Neural cell (in vitro differentiated cells): Measurements from ENCODE around the gene ROBO1. TPM values are rescaled to one million over a fixed set of nuclear protein-coding genes. Genes with fewer than 3 reads are reported as not detected.

Experiments used
- H2AFZ ChIP-seq: fragments of 200-600, 300-800 bp; sonication (generic), shearing (Covaris generic); 2 replicates; pipeline ENCODE4 v1.6.0; 2014; ENCODE audit warnings: low read depth, mild to moderate bottlenecking, antibody characterized with exemption, low read length, moderate library complexity
- H3F3A ChIP-seq: fragments of 200-600 bp; shearing (Covaris generic); 2 replicates; pipeline ENCODE4 v1.6.1; 2016; ENCODE audit warnings: mild to moderate bottlenecking, moderate library complexity, mixed read lengths, antibody characterized with exemption, low read length; ENCODE audit not compliant: insufficient read depth, poor library complexity, severe bottlenecking
- H3K27ac ChIP-seq: fragments of 200-600, 300-800 bp; sonication (generic), shearing (Covaris generic); 2 replicates; pipeline ENCODE4 v1.5.1; 2014; ENCODE audit warnings: mild to moderate bottlenecking, low read length, moderate library complexity
- H3K27me3 ChIP-seq: fragments of 300-800, 200-600 bp; sonication (generic), shearing (Covaris generic); 2 replicates; pipeline ENCODE4 v1.6.0; 2014; ENCODE audit warnings: mild to moderate bottlenecking, low read depth, low read length, moderate library complexity; ENCODE audit not compliant: insufficient read depth
- H3K36me3 ChIP-seq: fragments of 300-800, 200-600 bp; sonication (generic), shearing (Covaris generic); 2 replicates; pipeline ENCODE4 v1.5.1; 2014; ENCODE audit warnings: mild to moderate bottlenecking, antibody characterized with exemption, low read length, moderate library complexity; ENCODE audit not compliant: insufficient read depth
- H3K4me2 ChIP-seq: fragments of 300-800, 200-600 bp; sonication (generic), shearing (Covaris generic); 2 replicates; pipeline ENCODE4 v1.6.0; 2014; ENCODE audit warnings: mild to moderate bottlenecking, low read length
- H3K4me3 ChIP-seq: fragments of 300-800, 200-600 bp; sonication (generic), shearing (Covaris generic); 2 replicates; pipeline ENCODE4 v1.5.1; 2014; ENCODE audit warnings: mild to moderate bottlenecking, low read length, moderate library complexity
- H3K79me2 ChIP-seq: fragments of 200-600 bp; shearing (Covaris generic); replicated peaks from 2 replicates; pipeline ENCODE4 v1.6.0; 2014; ENCODE audit warnings: mild to moderate bottlenecking, low read length, moderate library complexity; ENCODE audit not compliant: insufficient read depth
- H3K9ac ChIP-seq: fragments of 300-800, 200-600 bp; sonication (generic), shearing (Covaris generic); 2 replicates; pipeline ENCODE4 v1.6.1; 2016; ENCODE audit warnings: mild to moderate bottlenecking, low read length, mixed read lengths
- H3K9me2 ChIP-seq: fragments of 200-600 bp; shearing (Covaris generic); 2 replicates; pipeline ENCODE4 v1.6.1; 2016; ENCODE audit warnings: mild to moderate bottlenecking, low read length, mixed read lengths; ENCODE audit not compliant: insufficient read depth
- H3K9me3 ChIP-seq: fragments of 200-600, 300-800 bp; sonication (generic), shearing (Covaris generic); 2 replicates; pipeline ENCODE4 v1.6.1; 2016; ENCODE audit warnings: mild to moderate bottlenecking, mixed run types, low read length, moderate library complexity, mixed read lengths
- H4K20me1 ChIP-seq: fragments of 200-600 bp; shearing (Covaris generic); 2 replicates; pipeline ENCODE4 v1.6.1; 2016; ENCODE audit warnings: mild to moderate bottlenecking, mixed run types; ENCODE audit not compliant: insufficient read depth
- EP300 ChIP-seq: fragments of 450-650 bp; conservative IDR thresholded peaks from 2 replicates; pipeline ENCODE4 v1.6.1; 2014; ENCODE audit warnings: antibody characterized with exemption, mild to moderate bottlenecking, moderate library complexity; ENCODE audit not compliant: poor library complexity, severe bottlenecking
- EZH2 ChIP-seq: fragments of 200-600, 300-800 bp; shearing (Covaris generic), sonication (generic); IDR thresholded peaks from 2 replicates; pipeline ENCODE4 v1.6.1; 2014; ENCODE audit warnings: antibody characterized with exemption, low read length, borderline replicate concordance, mild to moderate bottlenecking; ENCODE audit not compliant: insufficient read depth, poor library complexity, severe bottlenecking
- MXI1 ChIP-seq: fragments of 450-650 bp; conservative IDR thresholded peaks from 2 replicates; pipeline ENCODE4 v1.6.1; 2014; ENCODE audit warnings: antibody characterized with exemption, mild to moderate bottlenecking; ENCODE audit not compliant: poor library complexity, severe bottlenecking
- POLR2AphosphoS5 ChIP-seq: IDR thresholded peaks from 2 replicates; pipeline ENCODE4 v1.6.1; 2012
- RAD21 ChIP-seq: fragments of 450-650 bp; conservative IDR thresholded peaks from 2 replicates; pipeline ENCODE4 v1.6.1; 2014; ENCODE audit warnings: antibody characterized with exemption, mild to moderate bottlenecking, moderate library complexity
- SMC3 ChIP-seq: fragments of 450-650 bp; conservative IDR thresholded peaks from 2 replicates; pipeline ENCODE4 v1.6.1; 2014; ENCODE audit warnings: antibody characterized with exemption, mild to moderate bottlenecking, moderate library complexity; ENCODE audit not compliant: poor library complexity
- TAF1 ChIP-seq: IDR thresholded peaks from 2 replicates; pipeline ENCODE4 v1.6.1; 2012; ENCODE audit warnings: low read depth
- polyA plus RNA-seq: library from polyadenylated mRNA; depleted of rRNA; stranded (reverse); fragments of >200 nt; gene quantifications from 2 replicates; pipeline ENCODE4 v1.2.3, GENCODE V29; 2014
- TF ChIP-seq, protein P1 (sequence below): fragments of 450-650 bp; IDR thresholded peaks from 2 replicates; pipeline ENCODE4 v1.5.1; 2014; ENCODE audit warnings: antibody characterized with exemption, mild to moderate bottlenecking, moderate library complexity; ENCODE audit not compliant: poor library complexity, severe bottlenecking
- TF ChIP-seq, protein P2 (sequence below): IDR thresholded peaks from 2 replicates; pipeline ENCODE4 v1.6.1; 2012; ENCODE audit warnings: borderline replicate concordance

Gene ROBO1
- polyA plus RNA-seq, 1 donor from 2014 or later, result 183 TPM

DNA sequence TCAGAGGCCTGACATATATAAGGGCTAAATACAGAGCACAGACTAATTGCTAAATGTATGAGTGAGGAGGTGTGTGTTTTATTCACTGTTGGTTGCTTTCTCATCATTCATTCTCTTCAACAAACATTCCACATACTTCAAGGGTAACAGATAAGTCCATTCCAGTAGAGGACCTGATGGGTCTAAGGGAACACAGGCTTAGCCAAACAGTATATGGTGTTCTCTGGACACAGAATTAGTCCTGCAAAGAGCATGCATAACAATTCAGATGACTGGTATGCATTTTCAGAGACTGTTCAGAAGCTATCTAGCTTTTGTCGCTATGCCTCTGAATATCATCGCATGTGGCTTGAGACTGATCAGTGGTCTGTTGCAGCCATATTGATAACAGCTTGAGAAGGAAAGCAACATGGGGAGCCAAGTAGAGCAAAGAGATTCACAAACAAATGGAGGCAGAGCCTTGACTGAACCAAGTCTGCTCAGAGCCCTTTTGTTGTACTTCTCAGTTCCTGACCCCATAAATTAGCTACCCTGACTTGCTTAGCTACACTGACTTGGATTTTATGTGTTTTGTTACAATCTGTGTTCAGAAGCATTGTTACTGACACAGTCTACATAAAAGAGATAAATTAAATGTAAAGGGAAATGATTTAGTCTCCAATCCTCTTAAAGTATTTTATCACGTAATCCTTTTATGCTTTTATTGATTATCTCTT is 1178.7 kb downstream of the ROBO1 start (continued):
- TF ChIP-seq, protein P1, sequence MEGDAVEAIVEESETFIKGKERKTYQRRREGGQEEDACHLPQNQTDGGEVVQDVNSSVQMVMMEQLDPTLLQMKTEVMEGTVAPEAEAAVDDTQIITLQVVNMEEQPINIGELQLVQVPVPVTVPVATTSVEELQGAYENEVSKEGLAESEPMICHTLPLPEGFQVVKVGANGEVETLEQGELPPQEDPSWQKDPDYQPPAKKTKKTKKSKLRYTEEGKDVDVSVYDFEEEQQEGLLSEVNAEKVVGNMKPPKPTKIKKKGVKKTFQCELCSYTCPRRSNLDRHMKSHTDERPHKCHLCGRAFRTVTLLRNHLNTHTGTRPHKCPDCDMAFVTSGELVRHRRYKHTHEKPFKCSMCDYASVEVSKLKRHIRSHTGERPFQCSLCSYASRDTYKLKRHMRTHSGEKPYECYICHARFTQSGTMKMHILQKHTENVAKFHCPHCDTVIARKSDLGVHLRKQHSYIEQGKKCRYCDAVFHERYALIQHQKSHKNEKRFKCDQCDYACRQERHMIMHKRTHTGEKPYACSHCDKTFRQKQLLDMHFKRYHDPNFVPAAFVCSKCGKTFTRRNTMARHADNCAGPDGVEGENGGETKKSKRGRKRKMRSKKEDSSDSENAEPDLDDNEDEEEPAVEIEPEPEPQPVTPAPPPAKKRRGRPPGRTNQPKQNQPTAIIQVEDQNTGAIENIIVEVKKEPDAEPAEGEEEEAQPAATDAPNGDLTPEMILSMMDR, result no peak
- TF ChIP-seq MXI1 (no peak), POLR2AphosphoS5 (no peak), TAF1 (no peak), EP300 (no peak)

DNA sequence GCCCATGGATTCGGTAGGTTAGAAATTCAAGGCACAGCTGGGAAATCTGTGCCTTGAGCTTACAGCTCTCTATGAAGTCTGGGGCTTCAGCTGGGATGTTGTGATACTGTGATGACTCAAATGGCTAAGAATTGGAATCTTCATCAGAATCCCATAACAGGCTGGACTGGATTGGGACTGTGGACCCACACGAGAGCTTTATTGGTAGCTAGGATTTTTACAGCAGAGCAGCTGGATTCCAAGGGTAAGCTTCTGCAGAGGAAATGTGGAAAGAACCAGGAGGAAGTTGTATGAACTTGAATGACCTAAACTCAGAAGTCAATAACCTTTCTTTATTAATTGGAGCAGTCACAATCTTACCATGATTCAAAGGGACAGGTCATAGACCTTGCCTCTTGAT is 1187.1 kb downstream of the ROBO1 start:
- H3K27ac ChIP-seq, result no peak overlapping the region
- no peaks in the 10 kb centered on the region for H3K9me2 ChIP-seq
- H3K27me3 ChIP-seq, result no peaks in the 10 kb centered on the region
- no peaks in the 10 kb centered on the region for H4K20me1 ChIP-seq
- H3K36me3 ChIP-seq, result no peaks in the 10 kb centered on the region
- no peak overlapping the region for H2AFZ ChIP-seq
- H3K9me3 ChIP-seq, result no peaks in the 10 kb centered on the region
- H3F3A ChIP-seq, result no peaks in the 10 kb centered on the region
- H3K4me2 ChIP-seq, result no peak overlapping the region
- H3K79me2 ChIP-seq, result no peaks in the 10 kb centered on the region
- H3K4me3 ChIP-seq, result no peak overlapping the region
- TF ChIP-seq, protein P1, result no peak
- TF ChIP-seq SMC3 (no peak), EZH2 (no peak), EP300 (no peak), TAF1 (no peak), MXI1 (no peak), POLR2AphosphoS5 (no peak), RAD21 (no peak)
- TF ChIP-seq, protein P2, sequence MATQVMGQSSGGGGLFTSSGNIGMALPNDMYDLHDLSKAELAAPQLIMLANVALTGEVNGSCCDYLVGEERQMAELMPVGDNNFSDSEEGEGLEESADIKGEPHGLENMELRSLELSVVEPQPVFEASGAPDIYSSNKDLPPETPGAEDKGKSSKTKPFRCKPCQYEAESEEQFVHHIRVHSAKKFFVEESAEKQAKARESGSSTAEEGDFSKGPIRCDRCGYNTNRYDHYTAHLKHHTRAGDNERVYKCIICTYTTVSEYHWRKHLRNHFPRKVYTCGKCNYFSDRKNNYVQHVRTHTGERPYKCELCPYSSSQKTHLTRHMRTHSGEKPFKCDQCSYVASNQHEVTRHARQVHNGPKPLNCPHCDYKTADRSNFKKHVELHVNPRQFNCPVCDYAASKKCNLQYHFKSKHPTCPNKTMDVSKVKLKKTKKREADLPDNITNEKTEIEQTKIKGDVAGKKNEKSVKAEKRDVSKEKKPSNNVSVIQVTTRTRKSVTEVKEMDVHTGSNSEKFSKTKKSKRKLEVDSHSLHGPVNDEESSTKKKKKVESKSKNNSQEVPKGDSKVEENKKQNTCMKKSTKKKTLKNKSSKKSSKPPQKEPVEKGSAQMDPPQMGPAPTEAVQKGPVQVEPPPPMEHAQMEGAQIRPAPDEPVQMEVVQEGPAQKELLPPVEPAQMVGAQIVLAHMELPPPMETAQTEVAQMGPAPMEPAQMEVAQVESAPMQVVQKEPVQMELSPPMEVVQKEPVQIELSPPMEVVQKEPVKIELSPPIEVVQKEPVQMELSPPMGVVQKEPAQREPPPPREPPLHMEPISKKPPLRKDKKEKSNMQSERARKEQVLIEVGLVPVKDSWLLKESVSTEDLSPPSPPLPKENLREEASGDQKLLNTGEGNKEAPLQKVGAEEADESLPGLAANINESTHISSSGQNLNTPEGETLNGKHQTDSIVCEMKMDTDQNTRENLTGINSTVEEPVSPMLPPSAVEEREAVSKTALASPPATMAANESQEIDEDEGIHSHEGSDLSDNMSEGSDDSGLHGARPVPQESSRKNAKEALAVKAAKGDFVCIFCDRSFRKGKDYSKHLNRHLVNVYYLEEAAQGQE, result no peak
- H3K9ac ChIP-seq, result no peak overlapping the region
